Uterus (tissue), 4 donors: ENCODE data around the gene UQCRC1. TPM values are rescaled to one million over a fixed set of nuclear protein-coding genes. Genes with fewer than 3 reads are reported as not detected.

Experiments used
- DNase-seq, 2 donors: peaks; one replicate each; pipeline ENCODE4 v3.0.0-alpha.2; 2019 to 2020
- H3K27ac ChIP-seq, 2 donors: fragments of 200-600 bp; sonication (generic); 1 replicate in 1 of 2; 2 replicates in 1 of 2; pipeline ENCODE4 v1.5.1; 2016 to 2018
- H3K27me3 ChIP-seq, 2 donors: fragments of 200-600 bp; sonication (generic); one replicate each; pipeline ENCODE4 v1.5.1; 2018 to 2019; ENCODE audit warnings: control low read depth in 1 of 2
- H3K36me3 ChIP-seq, 2 donors: fragments of 200-600 bp; sonication (generic); one replicate each; pipeline ENCODE4 v1.5.1; 2019; ENCODE audit warnings: control low read depth in 1 of 2
- H3K4me1 ChIP-seq, 2 donors: fragments of 200-600 bp; sonication (generic); one replicate each; pipeline ENCODE4 v1.5.1; 2018 to 2019; ENCODE audit warnings: control low read depth in 1 of 2
- H3K4me3 ChIP-seq, 2 donors: fragments of 200-600 bp; sonication (generic); 1 replicate in 1 of 2; 2 replicates in 1 of 2; pipeline ENCODE4 v1.5.1; 2018 to 2019; ENCODE audit warnings: mild to moderate bottlenecking in 1 of 2
- H3K9me3 ChIP-seq, 2 donors: fragments of 200-600 bp; sonication (generic); one replicate each; pipeline ENCODE4 v1.5.1; 2019; ENCODE audit warnings: control low read depth in 1 of 2
- POLR2A ChIP-seq, 2 donors: fragments of 450-650 bp; IDR thresholded peaks; one replicate each; pipeline ENCODE4 v1.6.1; 2016; ENCODE audit warnings: antibody characterized with exemption in 2 of 2, mild to moderate bottlenecking in 1 of 2, moderate library complexity in 1 of 2
- intact Hi-C: fragments of 100-400 bp; cut with DNase I; formaldehyde crosslinking; loops from one replicate; pipeline ENCODE4 v1.15.1; 2023; ENCODE audit warnings: low total_unique reads
- total RNA-seq, 4 donors: library from RNA; depleted of rRNA in 3 of 4; stranded (reverse); fragments of >200 nt in 3 of 4; gene quantifications; one replicate each; pipeline versions ENCODE4 v1.1.0 to v1.2.4, GENCODE V29; 2014 to 2023
- TF ChIP-seq, protein P1 (sequence below), 4 experiments: fragments of 200-600 bp in 2 of 4; fragments of 450-650 bp in 2 of 4; sonication (generic) in 2 of 4; IDR thresholded peaks; one replicate each; pipeline ENCODE4 v1.5.1; 2016 to 2019; ENCODE audit warnings: antibody characterized with exemption in 4 of 4, mild to moderate bottlenecking in 2 of 4, moderate library complexity in 1 of 4
- donor health status: DM: yes; HTN: yes; CAD: no.

UQCRC1 gene
- total RNA-seq, 4 donors from 2014 or later: 54.4 to 409 (median 155) TPM

DNA sequence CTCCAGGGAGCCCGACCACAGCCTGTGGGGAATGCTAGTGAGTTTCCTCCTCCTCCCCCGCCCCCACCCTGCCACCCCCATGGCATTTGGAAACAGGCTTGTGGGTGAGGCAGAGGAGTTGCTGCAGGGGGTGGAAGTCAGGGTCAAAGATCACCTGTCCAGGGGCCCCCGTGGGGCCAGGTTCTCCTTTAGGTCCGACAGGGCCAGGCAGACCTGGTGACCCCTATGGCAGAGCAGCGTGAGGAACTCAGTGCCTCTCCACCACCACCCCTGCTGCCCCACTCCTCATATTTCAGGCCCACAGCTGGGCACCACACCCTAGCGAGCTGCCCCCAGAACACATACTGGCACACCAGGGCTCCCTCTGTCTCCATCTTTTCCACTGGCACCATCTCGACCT lies 36.9 kb downstream of the UQCRC1 start:
- Histone ChIP-seq H3K36me3 (no peaks in the 10 kb centered on the region), H3K27ac (no peak overlapping the region), H3K4me1 (no peaks in the 10 kb centered on the region), H3K4me3 (no peak overlapping the region), H3K27me3 (no peaks in the 10 kb centered on the region), H3K9me3 (no peaks in the 10 kb centered on the region)
- TF ChIP-seq POLR2A (IDR thresholded peaks at IDR 0.05): no peak
- TF ChIP-seq, protein P1, sequence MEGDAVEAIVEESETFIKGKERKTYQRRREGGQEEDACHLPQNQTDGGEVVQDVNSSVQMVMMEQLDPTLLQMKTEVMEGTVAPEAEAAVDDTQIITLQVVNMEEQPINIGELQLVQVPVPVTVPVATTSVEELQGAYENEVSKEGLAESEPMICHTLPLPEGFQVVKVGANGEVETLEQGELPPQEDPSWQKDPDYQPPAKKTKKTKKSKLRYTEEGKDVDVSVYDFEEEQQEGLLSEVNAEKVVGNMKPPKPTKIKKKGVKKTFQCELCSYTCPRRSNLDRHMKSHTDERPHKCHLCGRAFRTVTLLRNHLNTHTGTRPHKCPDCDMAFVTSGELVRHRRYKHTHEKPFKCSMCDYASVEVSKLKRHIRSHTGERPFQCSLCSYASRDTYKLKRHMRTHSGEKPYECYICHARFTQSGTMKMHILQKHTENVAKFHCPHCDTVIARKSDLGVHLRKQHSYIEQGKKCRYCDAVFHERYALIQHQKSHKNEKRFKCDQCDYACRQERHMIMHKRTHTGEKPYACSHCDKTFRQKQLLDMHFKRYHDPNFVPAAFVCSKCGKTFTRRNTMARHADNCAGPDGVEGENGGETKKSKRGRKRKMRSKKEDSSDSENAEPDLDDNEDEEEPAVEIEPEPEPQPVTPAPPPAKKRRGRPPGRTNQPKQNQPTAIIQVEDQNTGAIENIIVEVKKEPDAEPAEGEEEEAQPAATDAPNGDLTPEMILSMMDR (IDR thresholded peaks at IDR 0.05): no peak
- DNase-seq: no peak
- intact Hi-C loops: no loop called here

DNA sequence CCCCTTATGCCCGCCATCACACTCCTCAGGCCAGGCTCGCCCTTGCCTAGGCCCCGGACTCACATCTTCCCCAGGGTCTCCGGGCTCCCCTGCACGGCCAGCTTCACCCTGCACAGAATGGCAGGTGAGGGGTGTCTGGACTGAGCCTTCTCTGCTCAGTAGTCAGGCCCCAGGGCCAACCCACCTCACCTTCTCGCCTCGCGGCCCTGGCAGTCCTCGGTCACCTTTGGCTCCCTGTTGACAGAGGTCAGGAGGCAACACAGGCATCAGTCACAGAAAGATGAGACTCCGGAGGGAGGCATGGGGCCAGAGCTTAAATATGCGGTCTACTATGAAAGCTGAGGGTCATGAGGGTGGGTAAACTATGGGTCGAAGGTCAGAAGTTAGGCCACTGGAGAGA lies 37.5 kb downstream of the UQCRC1 start:
- intact Hi-C loops: no loop called here
- no peaks in the 10 kb centered on the region for H3K9me3 ChIP-seq
- DNase-seq: no peak
- no peak overlapping the region for H3K27ac ChIP-seq
- H3K36me3 ChIP-seq: no peaks in the 10 kb centered on the region
- no peak for TF ChIP-seq POLR2A (IDR thresholded peaks at IDR 0.05)
- TF ChIP-seq, protein P1 (IDR thresholded peaks at IDR 0.05): no peak
- H3K27me3 ChIP-seq: no peaks in the 10 kb centered on the region
- no peak overlapping the region for H3K4me3 ChIP-seq
- H3K4me1 ChIP-seq: no peaks in the 10 kb centered on the region

DNA sequence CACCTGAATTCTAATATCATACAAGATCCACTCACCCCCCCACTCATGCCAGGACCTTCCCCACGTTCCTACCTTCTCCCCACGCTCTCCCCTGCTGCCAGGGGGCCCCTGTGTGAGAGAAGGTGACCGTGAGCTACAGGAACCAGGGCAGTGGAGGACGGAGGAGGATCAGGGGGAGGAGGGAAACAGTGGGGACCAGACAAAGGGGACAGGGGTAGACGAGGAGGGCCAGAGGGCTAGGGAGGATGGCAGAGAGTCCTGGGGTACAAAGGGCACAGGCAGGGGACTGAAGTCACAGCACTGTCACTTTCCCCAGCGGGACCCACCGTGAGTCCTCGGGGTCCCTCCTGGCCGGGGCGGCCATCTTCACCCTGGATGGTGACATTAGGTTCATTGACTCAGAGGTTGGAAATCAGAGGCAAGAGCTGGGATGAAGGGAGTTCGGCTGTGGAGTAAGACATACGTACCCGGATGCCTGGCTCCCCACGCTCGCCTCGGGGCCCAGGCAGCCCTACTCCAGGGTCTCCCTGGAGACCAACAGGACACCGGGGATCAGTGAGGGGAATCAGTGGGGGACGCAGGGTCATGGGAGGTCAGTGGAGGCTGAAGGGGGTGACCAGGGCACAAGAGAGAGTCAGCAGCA lies 39.5 kb downstream of the UQCRC1 start:
- intact Hi-C loops: no loop called here

DNA sequence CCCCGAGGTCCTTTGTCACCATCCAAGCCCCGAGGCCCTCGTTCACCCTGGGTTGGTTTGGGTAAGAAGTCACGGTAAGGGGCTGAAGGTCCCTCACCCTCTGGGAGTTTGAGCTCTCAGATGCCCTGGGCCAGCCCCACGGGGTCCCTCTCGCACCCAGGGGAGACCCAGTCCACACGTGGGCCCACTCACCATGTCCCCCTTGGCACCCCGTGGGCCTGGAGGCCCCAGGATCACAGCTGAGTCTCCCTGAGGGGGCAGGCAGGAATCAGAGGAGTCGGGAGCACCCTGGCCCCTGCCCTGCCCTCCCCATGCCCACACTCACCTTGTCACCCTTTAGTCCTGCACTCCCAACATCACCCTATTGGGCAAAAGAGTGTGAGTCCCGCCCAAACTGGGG lies 40.0 kb downstream of the UQCRC1 start:
- TF ChIP-seq POLR2A (IDR thresholded peaks at IDR 0.05): no peak
- TF ChIP-seq, protein P1 (IDR thresholded peaks at IDR 0.05): no peak

More for the DNA sequence above, 39.5 kb downstream of the UQCRC1 start:
- Histone ChIP-seq H3K36me3 (no peaks in the 10 kb centered on the region), H3K27me3 (no peaks in the 10 kb centered on the region), H3K27ac (no peak overlapping the region), H3K9me3 (no peaks in the 10 kb centered on the region), H3K4me3 (no peak overlapping the region), H3K4me1 (no peaks in the 10 kb centered on the region)
- no peak for DNase-seq
- no peak for TF ChIP-seq POLR2A (IDR thresholded peaks at IDR 0.05)
- TF ChIP-seq, protein P1 (IDR thresholded peaks at IDR 0.05): no peak

DNA sequence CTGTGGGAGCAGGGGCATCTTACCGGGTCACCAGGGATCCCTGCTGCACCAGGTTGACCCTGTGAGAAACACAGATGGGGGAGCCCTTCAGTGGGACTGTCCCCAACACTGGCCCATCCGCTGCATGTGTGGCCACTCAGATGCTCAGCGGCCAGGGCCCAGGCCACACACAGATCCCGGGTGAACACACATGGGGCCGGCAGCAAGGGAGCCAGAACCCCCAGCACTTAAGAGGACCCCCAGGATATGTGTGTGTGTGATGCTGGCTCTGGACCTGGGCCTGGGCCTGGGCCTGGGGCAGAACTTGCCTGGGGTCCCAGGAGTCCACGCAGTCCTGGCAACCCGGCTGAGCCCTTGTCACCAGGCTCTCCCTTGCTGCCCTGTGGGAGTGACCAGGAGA lies 41.0 kb downstream of the UQCRC1 start:
- H3K9me3 ChIP-seq: no peaks in the 10 kb centered on the region
- no peaks in the 10 kb centered on the region for H3K27me3 ChIP-seq
- H3K36me3 ChIP-seq: no peaks in the 10 kb centered on the region
- H3K27ac ChIP-seq: no peak overlapping the region
- no peak for DNase-seq
- TF ChIP-seq, protein P1 (IDR thresholded peaks at IDR 0.05): no peak
- no peak for TF ChIP-seq POLR2A (IDR thresholded peaks at IDR 0.05)
- intact Hi-C loops: no loop called here
- no peak overlapping the region for H3K4me3 ChIP-seq
- no peaks in the 10 kb centered on the region for H3K4me1 ChIP-seq

More for the DNA sequence above, 40.0 kb downstream of the UQCRC1 start:
- no peaks in the 10 kb centered on the region for H3K9me3 ChIP-seq
- H3K27me3 ChIP-seq: no peaks in the 10 kb centered on the region
- no peak overlapping the region for H3K4me3 ChIP-seq
- no peaks in the 10 kb centered on the region for H3K36me3 ChIP-seq
- no peak for DNase-seq
- no peak overlapping the region for H3K27ac ChIP-seq
- no peaks in the 10 kb centered on the region for H3K4me1 ChIP-seq
- intact Hi-C loops: no loop called here
